ENCODE results near the gene UBXN10. TPM values are rescaled to one million over a fixed set of nuclear protein-coding genes. Genes with fewer than 3 reads are reported as not detected.

UBXN10 gene
- total and polyA plus RNA-seq, 8 donors: 0.31 to 8.0 (median 1.8) TPM

DNA sequence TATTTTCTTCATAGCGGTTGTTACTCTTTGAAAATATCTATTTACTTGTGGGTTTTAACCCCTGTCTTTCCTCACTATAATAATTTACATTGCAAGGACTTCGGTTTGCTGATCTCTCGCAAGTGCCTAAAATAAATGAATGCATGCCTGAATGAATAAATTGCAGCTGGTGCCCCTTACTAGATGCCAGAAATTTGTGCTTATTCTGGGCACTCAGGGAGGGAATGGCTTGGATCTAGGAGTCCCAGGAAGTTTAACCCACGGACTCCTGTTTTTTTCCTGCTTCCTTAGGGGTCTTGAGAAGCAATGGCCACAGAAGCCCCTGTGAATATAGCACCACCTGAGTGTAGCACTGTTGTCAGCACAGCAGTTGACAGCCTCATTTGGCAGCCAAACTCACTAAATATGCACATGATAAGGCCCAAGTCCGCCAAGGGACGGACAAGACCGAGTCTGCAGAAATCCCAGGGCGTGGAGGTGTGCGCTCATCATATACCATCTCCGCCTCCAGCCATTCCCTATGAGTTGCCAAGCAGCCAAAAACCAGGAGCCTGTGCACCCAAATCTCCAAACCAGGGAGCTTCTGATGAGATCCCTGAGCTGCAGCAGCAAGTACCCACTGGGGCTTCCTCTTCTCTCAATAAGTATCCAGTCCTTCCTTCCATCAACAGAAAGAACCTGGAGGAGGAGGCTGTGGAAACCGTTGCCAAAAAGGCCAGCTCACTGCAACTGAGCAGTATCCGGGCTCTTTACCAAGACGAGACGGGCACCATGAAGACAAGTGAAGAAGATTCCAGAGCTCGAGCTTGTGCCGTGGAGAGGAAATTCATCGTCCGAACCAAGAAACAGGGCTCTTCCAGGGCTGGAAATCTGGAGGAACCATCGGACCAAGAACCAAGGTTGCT is 4.6 kb downstream of the UBXN10 start:
- 80 to 91% (median 89%) methylated on average over 19 of the region's 19 CpGs for WGBS, 5 donors
- Histone ChIP-seq H3K4me1 (peaks cover 16 to 52% (median 33%) of the 10 kb centered on the region in 4 donors), H3K4me3 (no peak overlapping the region), H3K9me3 (no peaks in the 10 kb centered on the region), H3K27me3 (peaks cover 0 to 35% (median 8%) of the 10 kb centered on the region in 3 donors), H3K27ac (no peak overlapping the region), H3K36me3 (peaks cover 0 to 7% (median 0%) of the 10 kb centered on the region in 4 donors)
- TF ChIP-seq POLR2AphosphoS5 (IDR thresholded peaks at IDR 0.05) (no peak), EP300 (IDR thresholded peaks at IDR 0.05) (no peak), POLR2A (IDR thresholded peaks at IDR 0.05) (no peak)
- TF ChIP-seq, protein P1, sequence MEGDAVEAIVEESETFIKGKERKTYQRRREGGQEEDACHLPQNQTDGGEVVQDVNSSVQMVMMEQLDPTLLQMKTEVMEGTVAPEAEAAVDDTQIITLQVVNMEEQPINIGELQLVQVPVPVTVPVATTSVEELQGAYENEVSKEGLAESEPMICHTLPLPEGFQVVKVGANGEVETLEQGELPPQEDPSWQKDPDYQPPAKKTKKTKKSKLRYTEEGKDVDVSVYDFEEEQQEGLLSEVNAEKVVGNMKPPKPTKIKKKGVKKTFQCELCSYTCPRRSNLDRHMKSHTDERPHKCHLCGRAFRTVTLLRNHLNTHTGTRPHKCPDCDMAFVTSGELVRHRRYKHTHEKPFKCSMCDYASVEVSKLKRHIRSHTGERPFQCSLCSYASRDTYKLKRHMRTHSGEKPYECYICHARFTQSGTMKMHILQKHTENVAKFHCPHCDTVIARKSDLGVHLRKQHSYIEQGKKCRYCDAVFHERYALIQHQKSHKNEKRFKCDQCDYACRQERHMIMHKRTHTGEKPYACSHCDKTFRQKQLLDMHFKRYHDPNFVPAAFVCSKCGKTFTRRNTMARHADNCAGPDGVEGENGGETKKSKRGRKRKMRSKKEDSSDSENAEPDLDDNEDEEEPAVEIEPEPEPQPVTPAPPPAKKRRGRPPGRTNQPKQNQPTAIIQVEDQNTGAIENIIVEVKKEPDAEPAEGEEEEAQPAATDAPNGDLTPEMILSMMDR (IDR thresholded peaks at IDR 0.05): no peak
- no peak for DNase-seq
- intact Hi-C loops (cut with DNase I; ENCODE audit: low total_unique reads): no loop called here

DNA sequence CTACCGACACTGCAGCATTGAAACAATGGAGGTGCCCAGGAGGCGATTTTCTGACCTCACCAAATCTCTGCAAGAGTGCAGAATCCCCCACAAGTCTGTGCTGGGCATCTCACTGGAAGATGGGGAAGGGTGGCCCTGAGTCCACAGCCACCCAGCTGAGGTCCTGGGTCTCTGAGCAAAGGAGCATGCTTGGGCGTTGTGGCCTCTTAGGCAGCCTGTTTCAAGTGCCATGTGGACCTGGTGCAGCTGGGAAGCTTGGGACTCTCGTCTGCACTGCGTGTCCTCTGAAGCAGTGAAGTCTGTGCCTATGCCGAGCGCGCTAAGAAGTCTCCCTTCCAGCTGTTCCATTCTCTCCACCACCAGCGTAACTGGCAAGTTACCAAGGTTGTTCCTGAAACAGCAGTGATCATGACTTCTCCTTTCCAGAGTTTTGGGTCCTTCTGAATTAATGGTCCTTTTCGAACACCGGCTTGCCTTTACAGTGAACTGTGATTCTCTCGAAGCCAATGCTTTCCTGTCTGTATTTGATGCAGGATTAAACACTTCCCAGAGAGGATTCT is 5.5 kb downstream of the UBXN10 start:
- Histone ChIP-seq H3K27me3 (peaks cover 0 to 31% (median 0%) of the 10 kb centered on the region in 3 donors), H3K4me3 (no peak overlapping the region), H3K36me3 (peaks cover 0 to 7% (median 0%) of the 10 kb centered on the region in 4 donors), H3K27ac (no peak overlapping the region), H3K9me3 (no peaks in the 10 kb centered on the region), H3K4me1 (peaks cover 10 to 43% (median 26%) of the 10 kb centered on the region in 4 donors)
- no peak for DNase-seq
- 85 to 92% (median 89%) methylated on average over 12 of the region's 12 CpGs for WGBS, 5 donors
- intact Hi-C loops (cut with DNase I; ENCODE audit: low total_unique reads): no loop called here
- TF ChIP-seq EP300 (IDR thresholded peaks at IDR 0.05): no peak
- TF ChIP-seq, protein P1 (IDR thresholded peaks at IDR 0.05): no peak
- TF ChIP-seq POLR2AphosphoS5 (IDR thresholded peaks at IDR 0.05): no peak
- TF ChIP-seq POLR2A (IDR thresholded peaks at IDR 0.05): no peak

DNA sequence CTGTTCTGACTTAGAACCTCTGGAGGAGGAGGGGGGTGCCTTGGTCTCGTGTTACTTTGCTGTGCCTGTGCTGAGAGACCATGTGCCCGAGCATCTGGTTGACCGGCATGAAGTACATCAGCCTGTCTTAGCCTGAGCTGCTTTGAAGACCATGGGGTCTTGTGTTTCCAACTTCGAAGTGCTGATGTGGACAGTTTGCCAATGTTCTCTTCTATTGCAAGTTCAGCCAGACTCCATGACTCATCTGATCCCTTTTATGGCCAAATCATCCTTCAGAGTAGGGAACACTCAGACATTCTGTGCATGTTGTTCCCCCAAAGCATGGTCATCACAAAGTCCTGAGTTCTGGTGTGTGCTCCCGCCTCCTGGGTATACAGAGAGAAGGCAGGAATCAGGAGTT is 6.5 kb downstream of the UBXN10 start:
- Histone ChIP-seq H3K27me3 (peaks cover 0 to 31% (median 0%) of the 10 kb centered on the region in 3 donors), H3K4me3 (no peak overlapping the region), H3K27ac (peak overlapping the region in 2 of 5 donors; percentile 24 to 57), H3K36me3 (peaks cover 0 to 7% (median 0%) of the 10 kb centered on the region in 4 donors), H3K9me3 (no peaks in the 10 kb centered on the region), H3K4me1 (peaks cover 0 to 33% (median 15%) of the 10 kb centered on the region in 4 donors)
- DNase-seq: no peak
- 69 to 88% (median 81%) methylated on average over 4 to 5 of the region's 5 CpGs for WGBS, 5 donors
- intact Hi-C loops (cut with DNase I; ENCODE audit: low total_unique reads): no loop called here
- TF ChIP-seq POLR2AphosphoS5 (IDR thresholded peaks at IDR 0.05) (peak in 2 of 3 donors; percentile 5 to 71), EP300 (IDR thresholded peaks at IDR 0.05) (no peak), POLR2A (IDR thresholded peaks at IDR 0.05) (no peak)
- TF ChIP-seq, protein P1 (IDR thresholded peaks at IDR 0.05): no peak

DNA sequence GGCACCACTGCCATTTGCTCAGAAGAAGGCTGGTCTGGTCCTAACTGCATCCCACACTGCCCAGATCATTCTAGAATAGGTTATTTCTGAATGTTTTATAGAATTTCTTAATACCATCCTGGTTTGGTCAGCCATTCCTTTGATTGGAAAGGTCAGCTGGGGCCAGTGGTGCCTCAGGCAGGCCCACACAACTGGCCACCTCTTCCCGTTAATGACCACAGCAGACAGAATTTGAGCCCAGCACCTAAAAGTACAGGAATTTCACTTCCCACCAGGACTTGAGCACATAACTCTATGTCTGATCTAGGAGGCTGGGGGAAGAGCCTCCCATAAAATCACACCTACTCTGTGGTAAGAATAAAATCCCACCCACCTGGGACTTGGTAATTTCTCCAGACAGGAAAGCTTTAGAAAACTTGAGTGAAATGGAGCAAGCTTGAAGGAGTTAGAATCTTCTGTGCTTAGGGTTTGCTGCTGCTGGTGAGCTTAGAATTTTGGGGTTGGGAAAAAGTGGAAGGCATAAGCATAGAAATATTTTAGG is 7.0 kb downstream of the UBXN10 start:
- Histone ChIP-seq H3K9me3 (no peaks in the 10 kb centered on the region), H3K27me3 (peaks cover 0 to 27% (median 0%) of the 10 kb centered on the region in 3 donors), H3K4me1 (peaks cover 0 to 27% (median 13%) of the 10 kb centered on the region in 4 donors), H3K4me3 (no peak overlapping the region), H3K36me3 (peaks cover 0 to 7% (median 0%) of the 10 kb centered on the region in 4 donors), H3K27ac (peak overlapping the region in 2 of 5 donors; percentile 24 to 57)
- DNase-seq: no peak
- intact Hi-C loops (cut with DNase I; ENCODE audit: low total_unique reads): no loop called here
- 67 to 96% (median 89%) methylated on average over 1 of the region's 1 CpG for WGBS, 5 donors
- TF ChIP-seq, protein P1 (IDR thresholded peaks at IDR 0.05): no peak
